Measurements from ENCODE around the gene SLC5A10. TPM values are rescaled to one million over a fixed set of nuclear protein-coding genes. Genes with fewer than 3 reads are reported as not detected.

Gene SLC5A10
- total RNA-seq, 6 experiments from 2014 or later = 0.07 to 0.14 TPM; not detected in 4

DNA sequence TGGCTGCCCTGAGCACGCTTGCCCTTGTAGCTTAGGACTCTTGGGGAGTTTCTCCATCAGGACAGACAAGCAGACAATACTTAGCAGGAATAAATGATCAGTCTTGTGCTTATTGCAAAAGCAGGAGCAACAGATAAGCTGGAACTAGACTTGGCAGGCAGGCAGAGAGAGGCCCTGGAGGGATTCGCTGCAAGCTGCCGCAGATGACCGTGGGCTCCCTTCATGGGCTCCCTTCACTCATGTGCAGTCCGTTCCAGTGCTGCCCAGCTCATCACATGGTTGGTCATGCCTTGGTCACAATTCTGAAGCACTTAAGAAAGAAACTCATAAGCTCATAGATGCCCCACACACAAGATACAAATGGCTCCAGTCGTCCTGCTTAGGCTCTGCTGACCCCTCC, 2.4 kb upstream of the SLC5A10 start:
- Histone ChIP-seq H3K27ac (no peak overlapping the region), H3K4me3 (no peak overlapping the region), H3K36me3 (no peaks in the 10 kb centered on the region), H3K9me3 (no peaks in the 10 kb centered on the region), H3K27me3 (no peaks in the 10 kb centered on the region), H3K4me1 (no peaks in the 10 kb centered on the region)
- TF ChIP-seq, protein P1, sequence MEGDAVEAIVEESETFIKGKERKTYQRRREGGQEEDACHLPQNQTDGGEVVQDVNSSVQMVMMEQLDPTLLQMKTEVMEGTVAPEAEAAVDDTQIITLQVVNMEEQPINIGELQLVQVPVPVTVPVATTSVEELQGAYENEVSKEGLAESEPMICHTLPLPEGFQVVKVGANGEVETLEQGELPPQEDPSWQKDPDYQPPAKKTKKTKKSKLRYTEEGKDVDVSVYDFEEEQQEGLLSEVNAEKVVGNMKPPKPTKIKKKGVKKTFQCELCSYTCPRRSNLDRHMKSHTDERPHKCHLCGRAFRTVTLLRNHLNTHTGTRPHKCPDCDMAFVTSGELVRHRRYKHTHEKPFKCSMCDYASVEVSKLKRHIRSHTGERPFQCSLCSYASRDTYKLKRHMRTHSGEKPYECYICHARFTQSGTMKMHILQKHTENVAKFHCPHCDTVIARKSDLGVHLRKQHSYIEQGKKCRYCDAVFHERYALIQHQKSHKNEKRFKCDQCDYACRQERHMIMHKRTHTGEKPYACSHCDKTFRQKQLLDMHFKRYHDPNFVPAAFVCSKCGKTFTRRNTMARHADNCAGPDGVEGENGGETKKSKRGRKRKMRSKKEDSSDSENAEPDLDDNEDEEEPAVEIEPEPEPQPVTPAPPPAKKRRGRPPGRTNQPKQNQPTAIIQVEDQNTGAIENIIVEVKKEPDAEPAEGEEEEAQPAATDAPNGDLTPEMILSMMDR (IDR thresholded peaks at IDR 0.05) = no peak
- TF ChIP-seq POLR2A (IDR thresholded peaks at IDR 0.05) = no peak
- 71% methylated on average over 4 of the region's 6 CpGs for WGBS (ENCODE audit: insufficient coverage, low coverage, low lambda C conversion rate, missing lambda C conversion rate)
- DNase-seq (no peak), ATAC-seq (no peak)
- intact Hi-C loops (cut with DNase I) = no loop called here

DNA sequence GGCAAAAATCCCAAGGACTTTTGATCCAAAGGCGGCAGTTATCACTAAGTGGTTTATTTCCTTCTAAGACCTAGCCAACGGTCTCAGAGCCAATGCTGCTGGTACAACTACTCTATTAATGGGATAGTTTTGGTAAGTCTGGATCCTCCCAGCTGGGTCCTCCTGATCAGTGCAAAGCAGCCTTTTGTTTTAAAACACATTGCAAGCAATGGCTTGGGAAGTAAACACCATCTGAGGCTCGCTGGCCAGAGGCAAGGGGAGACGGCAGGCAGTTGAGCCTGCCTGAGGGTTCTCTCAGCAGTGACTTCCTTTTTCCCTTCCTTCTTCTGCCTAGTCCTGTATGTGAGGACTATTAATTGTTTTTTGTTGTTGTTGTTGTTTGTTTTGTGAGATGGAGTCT, 1.6 kb upstream of the SLC5A10 start:
- H3K36me3 ChIP-seq = no peaks in the 10 kb centered on the region
- intact Hi-C loops (cut with DNase I) = no loop called here
- ATAC-seq = no peak
- no peaks in the 10 kb centered on the region for H3K27me3 ChIP-seq
- DNase-seq = no peak
- H3K4me1 ChIP-seq = no peaks in the 10 kb centered on the region
- no peak overlapping the region for H3K27ac ChIP-seq
- TF ChIP-seq, protein P1 (IDR thresholded peaks at IDR 0.05) = no peak
- 70% methylated on average over 4 of the region's 4 CpGs for WGBS (ENCODE audit: insufficient coverage, low coverage, low lambda C conversion rate, missing lambda C conversion rate)
- no peak overlapping the region for H3K4me3 ChIP-seq
- no peaks in the 10 kb centered on the region for H3K9me3 ChIP-seq

DNA sequence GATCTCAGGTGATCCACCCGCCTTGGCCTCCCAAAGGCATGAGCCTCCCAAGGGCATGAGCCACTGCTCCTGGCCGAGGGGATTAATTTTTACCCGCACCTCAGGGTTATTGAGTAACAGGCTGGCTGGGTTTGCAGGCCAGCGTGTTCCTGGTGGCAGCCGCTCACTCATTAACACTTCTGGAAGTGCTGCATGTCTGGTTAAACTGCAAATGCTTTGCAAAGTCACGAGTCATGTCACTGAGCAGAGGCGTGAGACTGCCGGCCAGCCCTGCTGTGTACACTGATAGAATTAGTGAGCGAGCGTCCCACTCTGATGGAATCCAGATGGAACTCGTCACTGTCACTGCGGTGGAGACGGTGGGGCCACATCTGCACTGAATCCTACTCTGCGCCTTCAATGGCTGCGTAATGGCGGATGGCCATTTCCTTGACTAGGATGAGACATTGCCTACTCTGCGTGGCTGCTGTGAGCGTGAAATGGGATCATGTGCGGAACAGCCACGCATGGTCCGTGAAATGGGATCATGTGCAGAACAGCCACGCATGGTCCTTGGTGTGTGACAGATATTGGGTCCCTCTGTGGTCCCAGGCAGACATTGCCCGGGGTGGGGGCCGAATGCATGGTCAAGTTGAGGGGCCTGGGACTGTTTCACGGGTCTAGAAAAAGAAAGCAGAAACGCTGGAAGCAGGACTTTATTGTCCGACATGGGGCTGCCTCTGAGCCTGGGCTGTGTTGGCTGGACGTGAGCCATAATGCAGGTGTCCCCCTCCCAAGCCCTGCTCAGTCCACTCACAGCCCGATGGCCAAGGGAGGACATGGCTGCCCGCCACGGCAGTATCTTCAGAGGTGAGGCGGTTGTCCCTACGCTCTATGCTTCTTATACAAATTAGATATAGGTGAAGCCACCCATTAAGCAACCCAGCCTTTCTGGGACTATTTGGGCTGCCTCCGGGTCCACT, 740 bp upstream of the SLC5A10 start:
- no peak overlapping the region for H3K4me3 ChIP-seq
- H3K27me3 ChIP-seq = no peaks in the 10 kb centered on the region
- DNase-seq (no peak), ATAC-seq (peak; percentile 12 to 73 (median 33))
- H3K4me1 ChIP-seq = no peaks in the 10 kb centered on the region
- 46% methylated on average over 18 of the region's 34 CpGs for WGBS (ENCODE audit: insufficient coverage, low coverage, low lambda C conversion rate, missing lambda C conversion rate)
- H3K27ac ChIP-seq = no peak overlapping the region
- intact Hi-C loops (cut with DNase I) = no loop called here
- no peaks in the 10 kb centered on the region for H3K36me3 ChIP-seq
- no peaks in the 10 kb centered on the region for H3K9me3 ChIP-seq
- no peak for TF ChIP-seq POLR2A (IDR thresholded peaks at IDR 0.05)
- TF ChIP-seq, protein P1 (IDR thresholded peaks at IDR 0.05) = no peak

DNA sequence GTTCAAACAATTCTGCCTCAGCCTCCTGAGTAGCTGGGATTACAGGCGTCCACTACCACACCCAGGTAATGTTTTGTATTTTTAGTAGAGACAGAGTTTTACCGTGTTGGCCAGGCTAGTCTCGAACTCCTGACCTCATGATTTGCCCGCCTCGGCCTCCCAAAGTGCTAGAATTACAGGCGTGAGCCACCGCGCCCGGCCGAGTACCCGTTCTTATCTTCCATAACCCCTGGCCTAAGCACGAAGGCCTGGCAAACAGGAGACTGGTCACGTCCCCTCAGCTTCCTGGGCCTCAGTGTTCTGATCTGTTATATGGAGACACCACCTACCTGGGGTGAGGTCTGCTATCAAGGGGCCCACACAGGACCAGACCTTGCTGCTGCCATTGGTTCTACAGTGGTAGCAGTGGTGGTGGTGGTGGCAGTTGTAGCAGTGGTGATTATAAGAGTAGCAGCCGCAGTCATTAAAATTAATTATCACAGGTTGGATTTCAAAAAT, 1.3 kb downstream of the SLC5A10 start:
- intact Hi-C loops (cut with DNase I) = no loop called here
- WGBS (ENCODE audit: insufficient coverage, low coverage, low lambda C conversion rate, missing lambda C conversion rate) = 90% methylated on average over 6 of the region's 14 CpGs
- TF ChIP-seq, protein P1 (IDR thresholded peaks at IDR 0.05) = no peak
- TF ChIP-seq POLR2A (IDR thresholded peaks at IDR 0.05) = no peak
- H3K4me1 ChIP-seq = no peaks in the 10 kb centered on the region
- ATAC-seq (no peak), DNase-seq (no peak)
- H3K4me3 ChIP-seq = no peak overlapping the region
- no peaks in the 10 kb centered on the region for H3K36me3 ChIP-seq
- H3K9me3 ChIP-seq = no peaks in the 10 kb centered on the region
- no peak overlapping the region for H3K27ac ChIP-seq
- no peaks in the 10 kb centered on the region for H3K27me3 ChIP-seq
